Neural progenitor cell (in vitro differentiated cells): ENCODE data around the gene ARHGAP4. TPM values are rescaled to one million over a fixed set of nuclear protein-coding genes. Genes with fewer than 3 reads are reported as not detected.
A peak's percentile ranks its signal among the peaks of the same experiment; 100 is the strongest.

Experiments
- DNase-seq: peaks from one replicate; pipeline ENCODE4 v3.0.0-alpha.2; 2016; ENCODE audit warnings: low spot score
- H2AFZ ChIP-seq: fragments of 200-600 bp; sonication (generic); replicated peaks from 2 replicates; pipeline ENCODE4 v1.6.1; 2016; ENCODE audit warnings: antibody characterized with exemption
- H3F3A ChIP-seq: fragments of 200-600 bp; sonication (generic); 2 replicates; pipeline ENCODE4 v1.6.1; 2016; ENCODE audit warnings: antibody characterized with exemption, low read depth
- H3K27ac ChIP-seq: fragments of 200-600 bp; sonication (generic); 2 replicates; pipeline ENCODE4 v1.5.1; 2016; ENCODE audit warnings: mild to moderate bottlenecking
- H3K27me3 ChIP-seq: fragments of 200-600 bp; sonication (generic); 2 replicates; pipeline ENCODE4 v1.6.1; 2016; ENCODE audit warnings: mild to moderate bottlenecking, moderate library complexity
- H3K36me3 ChIP-seq: fragments of 200-600 bp; sonication (generic); 2 replicates; pipeline ENCODE4 v1.5.1; 2016
- H3K4me1 ChIP-seq: fragments of 200-600 bp; sonication (generic); 2 replicates; pipeline ENCODE4 v1.6.1; 2016; ENCODE audit warnings: mixed run types
- H3K4me2 ChIP-seq: fragments of 200-600 bp; sonication (generic); 2 replicates; pipeline ENCODE4 v1.6.1; 2016
- H3K4me3 ChIP-seq: fragments of 200-600 bp; sonication (generic); 2 replicates; pipeline ENCODE4 v1.5.1; 2016
- H3K79me2 ChIP-seq: fragments of 200-600 bp; sonication (generic); 2 replicates; pipeline ENCODE4 v1.6.1; 2016; ENCODE audit warnings: low read depth
- H3K9ac ChIP-seq: fragments of 200-600 bp; sonication (generic); 2 replicates; pipeline ENCODE4 v1.6.1; 2016
- H3K9me3 ChIP-seq: fragments of 200-600 bp; sonication (generic); 2 replicates; pipeline ENCODE4 v1.5.1; 2016; ENCODE audit warnings: low read depth
- H4K20me1 ChIP-seq: fragments of 200-600 bp; sonication (generic); 2 replicates; pipeline ENCODE4 v1.6.1; 2016; ENCODE audit warnings: low read depth
- H3K27ac Mint-ChIP-seq: 3 replicates; pipeline ENCODE4 v1.8.0; 2021; ENCODE audit warnings: mixed read lengths
- H3K27me3 Mint-ChIP-seq: 2 replicates; pipeline ENCODE4 v1.8.0; 2022; ENCODE audit warnings: low read depth, mild to moderate bottlenecking, inconsistent platforms, moderate library complexity, mixed read lengths; ENCODE audit not compliant: insufficient read depth
- H3K36me3 Mint-ChIP-seq: 3 replicates; pipeline ENCODE4 v1.8.0; 2021; ENCODE audit warnings: mixed read lengths
- H3K4me1 Mint-ChIP-seq: 3 replicates; pipeline ENCODE4 v1.8.0; 2021; ENCODE audit warnings: mixed read lengths
- H3K4me3 Mint-ChIP-seq: 3 replicates; pipeline ENCODE4 v1.8.0; 2021; ENCODE audit warnings: mild to moderate bottlenecking, moderate library complexity, mixed read lengths
- H3K9me3 Mint-ChIP-seq: 3 replicates; pipeline ENCODE4 v1.8.0; 2020; ENCODE audit warnings: mixed read lengths
- EZH2 ChIP-seq: fragments of 200-600 bp; sonication (generic); IDR thresholded peaks from 2 replicates; pipeline ENCODE4 v1.6.1; 2017; ENCODE audit warnings: antibody characterized with exemption, mild to moderate bottlenecking, moderate library complexity
- EZH2phosphoT487 ChIP-seq: fragments of 200-600 bp; sonication (generic); IDR thresholded peaks from 2 replicates; pipeline ENCODE4 v1.6.1; 2017; ENCODE audit warnings: antibody characterized with exemption
- total RNA-seq: library from RNA; depleted of rRNA; stranded (reverse); fragments of >200 nt; gene quantifications from 2 replicates; pipeline ENCODE4 v1.2.3, GENCODE V29; 2015; ENCODE audit warnings: low replicate concordance
- TF ChIP-seq, protein P1 (sequence below): fragments of 200-600 bp; sonication (generic); IDR thresholded peaks from 2 replicates; pipeline ENCODE4 v1.5.1; 2017; ENCODE audit warnings: antibody characterized with exemption, mild to moderate bottlenecking

Gene ARHGAP4
- total RNA-seq, 1 donor from 2014 or later = 5.1 TPM

DNA sequence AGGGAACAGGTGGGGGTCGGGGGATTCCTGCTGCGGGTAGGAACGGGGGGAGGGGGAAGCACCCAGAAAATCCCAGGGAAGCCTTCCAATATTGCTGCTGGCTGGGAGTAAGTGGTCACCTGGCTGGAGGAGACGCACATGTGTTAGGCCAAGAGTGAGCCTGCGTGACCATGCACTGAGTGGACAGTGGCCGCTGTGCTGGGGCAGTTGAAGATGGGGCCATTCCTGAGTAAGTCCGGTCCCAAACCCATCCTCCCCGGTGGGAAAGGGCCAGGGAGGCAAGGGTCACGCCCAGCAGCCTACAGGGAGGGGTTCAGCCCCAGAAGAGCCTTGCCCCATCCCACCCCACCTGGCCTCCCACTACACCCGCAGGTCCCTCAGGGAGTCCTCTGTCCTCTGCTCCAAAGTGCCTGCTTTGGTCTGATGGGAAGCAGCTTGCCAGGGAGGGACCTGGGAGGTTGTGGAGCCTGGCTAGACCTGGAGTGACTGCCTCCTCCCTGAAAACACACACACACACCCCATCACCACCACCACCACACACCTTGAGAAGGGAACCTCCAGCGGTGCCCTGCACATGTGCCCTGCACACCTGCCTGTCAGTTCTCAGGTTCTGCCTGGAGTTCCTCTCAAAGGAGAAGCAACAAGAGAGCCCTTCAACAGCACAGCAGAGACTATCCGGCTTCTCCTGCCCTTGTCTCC is 46.2 kb downstream of the ARHGAP4 start:
- H3K4me2 ChIP-seq = peak overlapping the region; percentile 76
- no peak for DNase-seq
- TF ChIP-seq, protein P1, sequence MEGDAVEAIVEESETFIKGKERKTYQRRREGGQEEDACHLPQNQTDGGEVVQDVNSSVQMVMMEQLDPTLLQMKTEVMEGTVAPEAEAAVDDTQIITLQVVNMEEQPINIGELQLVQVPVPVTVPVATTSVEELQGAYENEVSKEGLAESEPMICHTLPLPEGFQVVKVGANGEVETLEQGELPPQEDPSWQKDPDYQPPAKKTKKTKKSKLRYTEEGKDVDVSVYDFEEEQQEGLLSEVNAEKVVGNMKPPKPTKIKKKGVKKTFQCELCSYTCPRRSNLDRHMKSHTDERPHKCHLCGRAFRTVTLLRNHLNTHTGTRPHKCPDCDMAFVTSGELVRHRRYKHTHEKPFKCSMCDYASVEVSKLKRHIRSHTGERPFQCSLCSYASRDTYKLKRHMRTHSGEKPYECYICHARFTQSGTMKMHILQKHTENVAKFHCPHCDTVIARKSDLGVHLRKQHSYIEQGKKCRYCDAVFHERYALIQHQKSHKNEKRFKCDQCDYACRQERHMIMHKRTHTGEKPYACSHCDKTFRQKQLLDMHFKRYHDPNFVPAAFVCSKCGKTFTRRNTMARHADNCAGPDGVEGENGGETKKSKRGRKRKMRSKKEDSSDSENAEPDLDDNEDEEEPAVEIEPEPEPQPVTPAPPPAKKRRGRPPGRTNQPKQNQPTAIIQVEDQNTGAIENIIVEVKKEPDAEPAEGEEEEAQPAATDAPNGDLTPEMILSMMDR = no peak
- TF ChIP-seq EZH2 = no peak
- no peak for TF ChIP-seq EZH2phosphoT487
- peaks cover 17% of the 10 kb centered on the region for H3K4me1 ChIP-seq
- no peaks in the 10 kb centered on the region for H3K79me2 ChIP-seq
- H3K27me3 ChIP-seq = peaks cover 16% of the 10 kb centered on the region
- H3F3A ChIP-seq = peaks cover 11% of the 10 kb centered on the region
- no peak overlapping the region for H3K4me3 ChIP-seq
- H3K4me3 Mint-ChIP-seq = no peak overlapping the region
- peaks cover 2% of the 10 kb centered on the region for H3K36me3 Mint-ChIP-seq
- H4K20me1 ChIP-seq = peaks cover 2% of the 10 kb centered on the region
- no peak overlapping the region for H3K27ac Mint-ChIP-seq
- H3K9me3 ChIP-seq = no peaks in the 10 kb centered on the region
- no peak overlapping the region for H3K27ac ChIP-seq
- peaks cover 43% of the 10 kb centered on the region for H3K4me1 Mint-ChIP-seq
- peaks cover 22% of the 10 kb centered on the region for H3K9me3 Mint-ChIP-seq
- H3K27me3 Mint-ChIP-seq = peaks cover 21% of the 10 kb centered on the region
- H2AFZ ChIP-seq = no peak overlapping the region
- no peaks in the 10 kb centered on the region for H3K36me3 ChIP-seq
- H3K9ac ChIP-seq = no peak overlapping the region

DNA sequence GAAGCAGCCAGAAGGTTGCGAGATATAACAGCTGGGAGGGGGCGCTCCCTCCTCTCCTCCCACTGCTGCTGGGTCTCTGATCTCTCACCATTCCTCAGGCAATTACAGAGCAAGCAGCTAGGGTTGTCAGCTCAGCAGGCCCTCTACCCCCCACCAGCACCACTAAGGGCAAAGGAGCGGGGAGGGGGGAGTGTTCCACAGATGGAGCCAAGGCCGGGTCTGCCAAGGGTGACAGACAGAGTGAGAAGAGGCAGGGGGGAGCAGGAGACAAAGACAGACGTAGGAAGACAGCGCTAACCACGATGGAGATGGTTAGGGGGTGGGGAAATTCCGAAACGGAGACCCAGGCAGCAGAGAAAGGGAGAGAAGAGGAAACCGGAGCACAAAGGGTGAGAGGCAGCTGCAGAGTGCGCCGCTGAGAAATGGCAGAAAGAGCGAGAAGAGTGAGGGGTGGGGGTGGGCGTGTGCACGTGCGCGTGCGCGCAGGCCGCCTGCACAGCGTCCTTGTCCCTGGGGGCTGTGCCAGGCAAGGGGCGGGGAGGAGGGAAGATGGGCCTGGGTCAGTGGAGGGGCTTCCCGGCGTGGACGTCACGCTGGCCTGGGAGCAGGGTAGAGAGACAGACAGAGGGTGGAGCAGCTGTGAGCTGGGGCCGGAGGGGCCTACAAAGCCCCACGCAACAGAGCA is 47.0 kb downstream of the ARHGAP4 start:
- peak overlapping the region; percentile 31 for H3K4me3 ChIP-seq
- TF ChIP-seq, protein P1 = peak; percentile 7
- TF ChIP-seq EZH2 = no peak
- H3K36me3 ChIP-seq = no peaks in the 10 kb centered on the region
- peaks cover 8% of the 10 kb centered on the region for H3K27me3 ChIP-seq
- H3K36me3 Mint-ChIP-seq = no peaks in the 10 kb centered on the region
- no peak overlapping the region for H3K27ac ChIP-seq
- peak overlapping the region; percentile 76 for H3K4me2 ChIP-seq
- no peak overlapping the region for H2AFZ ChIP-seq
- DNase-seq = peak; percentile 60
- no peak overlapping the region for H3K27ac Mint-ChIP-seq
- H3K4me1 Mint-ChIP-seq = peaks cover 46% of the 10 kb centered on the region
- H3F3A ChIP-seq = peaks cover 11% of the 10 kb centered on the region
- H3K27me3 Mint-ChIP-seq = peaks cover 19% of the 10 kb centered on the region
- peaks cover 10% of the 10 kb centered on the region for H4K20me1 ChIP-seq
- H3K9ac ChIP-seq = no peak overlapping the region
- H3K79me2 ChIP-seq = no peaks in the 10 kb centered on the region
- peaks cover 17% of the 10 kb centered on the region for H3K4me1 ChIP-seq
- no peaks in the 10 kb centered on the region for H3K9me3 ChIP-seq
- H3K9me3 Mint-ChIP-seq = peaks cover 25% of the 10 kb centered on the region
- H3K4me3 Mint-ChIP-seq = peak overlapping the region; percentile 43

DNA sequence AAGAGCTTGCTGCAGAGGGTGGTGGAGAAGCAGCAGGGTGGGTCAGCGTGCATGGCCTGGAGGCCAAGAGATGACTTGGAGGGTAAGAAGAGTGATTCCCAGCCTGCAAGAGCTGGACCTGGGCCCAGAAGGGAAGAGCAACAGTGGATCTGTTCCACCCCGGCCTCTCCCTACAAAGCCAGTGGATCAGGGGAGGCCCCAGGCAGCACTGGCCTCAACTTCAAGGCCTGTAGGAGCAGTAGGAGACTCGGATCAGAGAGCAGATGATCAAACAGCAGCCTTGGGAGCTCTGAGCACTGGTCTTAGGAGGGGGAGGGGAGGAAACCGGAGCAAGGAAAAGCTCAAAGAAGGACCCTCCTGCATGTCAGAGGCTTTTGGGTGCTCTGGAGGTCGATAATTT is 47.7 kb downstream of the ARHGAP4 start:
- Mint-ChIP-seq H3K4me1 (peaks cover 49% of the 10 kb centered on the region), H3K27me3 (peaks cover 19% of the 10 kb centered on the region), H3K4me3 (peak overlapping the region; percentile 72), H3K9me3 (peaks cover 25% of the 10 kb centered on the region), H3K36me3 (no peaks in the 10 kb centered on the region), H3K27ac (no peak overlapping the region)
- DNase-seq = no peak
- TF ChIP-seq EZH2 (no peak), EZH2phosphoT487 (no peak)
- TF ChIP-seq, protein P1 = no peak
- H3K9ac ChIP-seq = no peak overlapping the region
- no peak overlapping the region for H3K4me3 ChIP-seq
- H3K4me2 ChIP-seq = peak overlapping the region; percentile 76
- H3F3A ChIP-seq = peaks cover 16% of the 10 kb centered on the region
- H3K9me3 ChIP-seq = no peaks in the 10 kb centered on the region
- H3K4me1 ChIP-seq = peaks cover 18% of the 10 kb centered on the region
- no peaks in the 10 kb centered on the region for H3K36me3 ChIP-seq
- H3K79me2 ChIP-seq = no peaks in the 10 kb centered on the region
- H3K27me3 ChIP-seq = peaks cover under 1% of the 10 kb centered on the region
- H4K20me1 ChIP-seq = peaks cover 15% of the 10 kb centered on the region
- H3K27ac ChIP-seq = no peak overlapping the region
- no peak overlapping the region for H2AFZ ChIP-seq
